ENCODE results near the gene JHY. TPM values are rescaled to one million over a fixed set of nuclear protein-coding genes. Genes with fewer than 3 reads are reported as not detected.

Gene JHY
- total and polyA plus RNA-seq, 4 donors, result 0.13 to 0.25 (median 0.14) TPM

GRCh38 chr11:122978299-122978620, 95.7 kb downstream of the JHY start:
- Histone ChIP-seq H3K9me3 (ENCODE audit: control insufficient read depth in 4 of 4, low read length in 3 of 4) (no peaks in the 10 kb centered on the region), H3K36me3 (ENCODE audit: control insufficient read depth in 4 of 4, insufficient read depth in 3 of 4, low read depth in 1 of 4, low read length in 3 of 4) (no peaks in the 10 kb centered on the region), H3K4me3 (ENCODE audit: low read depth in 1 of 3, low read length in 3 of 3) (no peak overlapping the region), H3K9ac (ENCODE audit: low read depth in 1 of 2, low read length in 2 of 2) (no peak overlapping the region), H3K27me3 (ENCODE audit: control insufficient read depth in 4 of 4, insufficient read depth in 4 of 4, low read length in 3 of 4) (peaks cover 9 to 36% (median 28%) of the 10 kb centered on the region in 4 donors), H3K4me1 (ENCODE audit: control insufficient read depth in 4 of 4, insufficient read depth in 4 of 4, low read length in 3 of 4) (peaks cover 0 to 10% (median 4%) of the 10 kb centered on the region in 4 donors), H3K27ac (ENCODE audit: low read depth in 1 of 2, low read length in 2 of 2) (no peak overlapping the region)
- WGBS, result 12% methylated on average over 7 of the region's 7 CpGs
- no peak for DNase-seq (ENCODE audit: low spot score)
- TF ChIP-seq CTCF (IDR thresholded peaks at IDR 0.05; ENCODE audit: low read depth, low read length, missing input control) (no peak), HNF4G (IDR thresholded peaks at IDR 0.05) (no peak), HNF4A (conservative IDR thresholded peaks at IDR 0.05) (no peak), TAF1 (conservative IDR thresholded peaks at IDR 0.05) (no peak), SP1 (IDR thresholded peaks at IDR 0.05) (no peak), NR2F2 (IDR thresholded peaks at IDR 0.05) (no peak), MAX (IDR thresholded peaks at IDR 0.05) (no peak)

GRCh38 chr11:122979103-122979814, 96.7 kb downstream of the JHY start:
- H3K4me3 ChIP-seq (ENCODE audit: low read depth in 1 of 3, low read length in 3 of 3), result no peak overlapping the region
- DNase-seq (ENCODE audit: low spot score), result no peak
- H3K27me3 ChIP-seq (ENCODE audit: control insufficient read depth in 4 of 4, insufficient read depth in 4 of 4, low read length in 3 of 4), result peaks cover 9 to 36% (median 30%) of the 10 kb centered on the region in 4 donors
- no peaks in the 10 kb centered on the region for H3K36me3 ChIP-seq (ENCODE audit: control insufficient read depth in 4 of 4, insufficient read depth in 3 of 4, low read depth in 1 of 4, low read length in 3 of 4)
- WGBS, result 9% methylated on average over 44 of the region's 44 CpGs
- no peak overlapping the region for H3K27ac ChIP-seq (ENCODE audit: low read depth in 1 of 2, low read length in 2 of 2)
- H3K9ac ChIP-seq (ENCODE audit: low read depth in 1 of 2, low read length in 2 of 2), result no peak overlapping the region
- peaks cover 0 to 18% (median 7%) of the 10 kb centered on the region in 4 donors for H3K4me1 ChIP-seq (ENCODE audit: control insufficient read depth in 4 of 4, insufficient read depth in 4 of 4, low read length in 3 of 4)
- no peaks in the 10 kb centered on the region for H3K9me3 ChIP-seq (ENCODE audit: control insufficient read depth in 4 of 4, low read length in 3 of 4)
- no peak for TF ChIP-seq FOXA1 (IDR thresholded peaks at IDR 0.05)
- TF ChIP-seq TAF1 (conservative IDR thresholded peaks at IDR 0.05), result no peak
- no peak for TF ChIP-seq ATF3 (IDR thresholded peaks at IDR 0.05)
- TF ChIP-seq MAX (IDR thresholded peaks at IDR 0.05), result no peak
- no peak for TF ChIP-seq EGR1 (IDR thresholded peaks at IDR 0.05; ENCODE audit: low read depth in 2 of 2)
- no peak for TF ChIP-seq JUND (IDR thresholded peaks at IDR 0.05)
- TF ChIP-seq CTCF (IDR thresholded peaks at IDR 0.05; ENCODE audit: low read depth, low read length, missing input control), result no peak
- no peak for TF ChIP-seq GABPA (IDR thresholded peaks at IDR 0.05 in 1 of 2, conservative IDR thresholded peaks at IDR 0.05 in 1 of 2)
- no peak for TF ChIP-seq FOXA2 (IDR thresholded peaks at IDR 0.05)
- no peak for TF ChIP-seq REST (IDR thresholded peaks at IDR 0.05)
- no peak for TF ChIP-seq HNF4G (IDR thresholded peaks at IDR 0.05)
- TF ChIP-seq RAD21 (IDR thresholded peaks at IDR 0.05), result no peak
- TF ChIP-seq HNF4A (conservative IDR thresholded peaks at IDR 0.05), result no peak
- no peak for TF ChIP-seq ZBTB33 (IDR thresholded peaks at IDR 0.05)
- TF ChIP-seq NR2F2 (IDR thresholded peaks at IDR 0.05), result no peak
- no peak for TF ChIP-seq RXRA (IDR thresholded peaks at IDR 0.05)
- TF ChIP-seq YY1 (IDR thresholded peaks at IDR 0.05), result no peak
- no peak for TF ChIP-seq SP1 (IDR thresholded peaks at IDR 0.05)
